H9 (cell line): ENCODE measurements around the gene DFFB. TPM values are rescaled to one million over a fixed set of nuclear protein-coding genes. Genes with fewer than 3 reads are reported as not detected.

Experiments
- DNase-seq: peaks from one replicate; pipeline ENCODE4 v3.0.0-alpha.2; 2017
- H2AFZ ChIP-seq: one replicate; pipeline ENCODE4 v1.6.1; 2013; ENCODE audit warnings: mild to moderate bottlenecking, low read length, control low read depth, moderate library complexity
- H2AK5ac ChIP-seq: 2 replicates; pipeline ENCODE4 v1.6.1; 2013; ENCODE audit warnings: low read length, control low read depth, mixed read lengths; ENCODE audit not compliant: insufficient read length
- H2BK120ac ChIP-seq: one replicate; pipeline ENCODE4 v1.6.1; 2013; ENCODE audit warnings: low read depth, mild to moderate bottlenecking, low read length, control low read depth, inconsistent platforms; ENCODE audit not compliant: poor library complexity, severe bottlenecking
- H2BK12ac ChIP-seq: 2 replicates; pipeline ENCODE4 v1.6.1; 2013; ENCODE audit warnings: low read length, control low read depth, mixed read lengths, low read depth; ENCODE audit not compliant: insufficient read length
- H2BK15ac ChIP-seq: 2 replicates; pipeline ENCODE4 v1.6.1; 2013; ENCODE audit warnings: low read depth, low read length, control low read depth
- H2BK20ac ChIP-seq: one replicate; pipeline ENCODE4 v1.6.1; 2013; ENCODE audit warnings: low read depth, mild to moderate bottlenecking, low read length, control low read depth, inconsistent platforms; ENCODE audit not compliant: poor library complexity, severe bottlenecking
- H2BK5ac ChIP-seq: 2 replicates; pipeline ENCODE4 v1.6.1; 2013; ENCODE audit warnings: low read length, control low read depth, mixed read lengths; ENCODE audit not compliant: insufficient read length
- H3K14ac ChIP-seq: 2 replicates; pipeline ENCODE4 v1.6.1; 2013; ENCODE audit warnings: low read length, control low read depth; ENCODE audit not compliant: insufficient read depth
- H3K18ac ChIP-seq: 2 replicates; pipeline ENCODE4 v1.6.1; 2013; ENCODE audit warnings: low read depth, mild to moderate bottlenecking, mixed read lengths, low read length, control low read depth; ENCODE audit not compliant: insufficient read length
- H3K23ac ChIP-seq: 2 replicates; pipeline ENCODE4 v1.6.1; 2013; ENCODE audit warnings: low read length, control low read depth, mixed read lengths, low read depth; ENCODE audit not compliant: insufficient read length
- H3K23me2 ChIP-seq: 2 replicates; pipeline ENCODE4 v1.6.1; 2013; ENCODE audit warnings: low read depth, mild to moderate bottlenecking, mixed read lengths, low read length, control low read depth; ENCODE audit not compliant: insufficient read length, poor library complexity, severe bottlenecking
- H3K27ac ChIP-seq: 2 replicates; pipeline ENCODE4 v1.5.1; 2013; ENCODE audit warnings: low read length, control low read depth, mixed read lengths, low read depth; ENCODE audit not compliant: insufficient read length
- H3K27me3 ChIP-seq: 2 replicates; pipeline ENCODE4 v1.6.1; 2013; ENCODE audit warnings: low read length, control low read depth, inconsistent platforms; ENCODE audit not compliant: insufficient read depth
- H3K4ac ChIP-seq: 2 replicates; pipeline ENCODE4 v1.6.1; 2013; ENCODE audit warnings: low read depth, mild to moderate bottlenecking, control low read depth, inconsistent platforms, low read length, moderate library complexity
- H3K4me1 ChIP-seq: 2 replicates; pipeline ENCODE4 v1.6.1; 2013; ENCODE audit warnings: low read length, control low read depth, inconsistent platforms; ENCODE audit not compliant: insufficient read depth
- H3K4me2 ChIP-seq: 2 replicates; pipeline ENCODE4 v1.6.1; 2013; ENCODE audit warnings: low read length, control low read depth, mixed read lengths; ENCODE audit not compliant: insufficient read length, insufficient read depth
- H3K56ac ChIP-seq: 2 replicates; pipeline ENCODE4 v1.6.1; 2013; ENCODE audit warnings: low read depth, mild to moderate bottlenecking, mixed read lengths, low read length, control low read depth; ENCODE audit not compliant: insufficient read length
- H3K79me1 ChIP-seq: 2 replicates; pipeline ENCODE4 v1.6.1; 2013; ENCODE audit warnings: low read depth, mild to moderate bottlenecking, moderate library complexity, low read length, control low read depth, inconsistent platforms; ENCODE audit not compliant: insufficient read depth, poor library complexity, severe bottlenecking
- H3K79me2 ChIP-seq: 2 replicates; pipeline ENCODE4 v1.6.1; 2013; ENCODE audit warnings: low read length, control low read depth, inconsistent platforms; ENCODE audit not compliant: insufficient read depth
- H3K9ac ChIP-seq: 2 replicates; pipeline ENCODE4 v1.6.1; 2013; ENCODE audit warnings: low read length, control low read depth, mixed read lengths; ENCODE audit not compliant: insufficient read length; ENCODE audit errors: extremely low read depth
- H3K9me3 ChIP-seq: one replicate; pipeline ENCODE4 v1.6.1; 2013; ENCODE audit warnings: low read depth, low read length, inconsistent platforms; ENCODE audit not compliant: control insufficient read depth
- H3T11ph ChIP-seq: one replicate; pipeline ENCODE4 v1.6.1; 2013; ENCODE audit warnings: mild to moderate bottlenecking, low read length, control low read depth, inconsistent platforms
- H4K20me1 ChIP-seq: one replicate; pipeline ENCODE4 v1.6.1; 2013; ENCODE audit not compliant: control insufficient read depth, insufficient read length, insufficient read depth
- H4K5ac ChIP-seq: 2 replicates; pipeline ENCODE4 v1.6.1; 2013; ENCODE audit warnings: low read depth, mild to moderate bottlenecking, mixed read lengths, low read length, control low read depth; ENCODE audit not compliant: insufficient read length
- H4K8ac ChIP-seq: replicated peaks from 2 replicates; pipeline ENCODE4 v1.6.1; 2013; ENCODE audit warnings: low read length, control low read depth, mixed read lengths, low read depth; ENCODE audit not compliant: insufficient read length
- H4K91ac ChIP-seq: 2 replicates; pipeline ENCODE4 v1.6.1; 2013; ENCODE audit warnings: low read depth, mild to moderate bottlenecking, moderate library complexity, mixed read lengths, low read length, control low read depth; ENCODE audit not compliant: insufficient read length
- H3K27ac Mint-ChIP-seq, 3 experiments: 2 replicates in 2 of 3; 3 replicates in 1 of 3; pipeline ENCODE4 v1.8.0; 2020 to 2021; ENCODE audit warnings: mixed read lengths in 3 of 3, mild to moderate bottlenecking in 1 of 3, moderate library complexity in 1 of 3
- H3K27me3 Mint-ChIP-seq: 2 replicates; pipeline ENCODE4 v1.8.0; 2021; ENCODE audit warnings: low read depth, mild to moderate bottlenecking, moderate library complexity, mixed read lengths
- H3K36me3 Mint-ChIP-seq, 3 experiments: 2 replicates in 2 of 3; 3 replicates in 1 of 3; pipeline ENCODE4 v1.8.0; 2020 to 2021; ENCODE audit warnings: low read depth in 3 of 3, mixed read lengths in 3 of 3; ENCODE audit not compliant: insufficient read depth in 1 of 3
- H3K4me1 Mint-ChIP-seq, 2 experiments: 2 replicates each; pipeline ENCODE4 v1.8.0; 2020; ENCODE audit warnings: mixed read lengths in 2 of 2
- H3K4me3 Mint-ChIP-seq, 2 experiments: 2 replicates in 1 of 2; 3 replicates in 1 of 2; pipeline ENCODE4 v1.8.0; 2020 to 2021; ENCODE audit warnings: mild to moderate bottlenecking in 2 of 2, mixed read lengths in 2 of 2, moderate library complexity in 1 of 2
- H3K9me3 Mint-ChIP-seq, 2 experiments: 2 replicates in 1 of 2; 3 replicates in 1 of 2; pipeline ENCODE4 v1.8.0; 2020; ENCODE audit warnings: mild to moderate bottlenecking in 2 of 2, mixed read lengths in 2 of 2, moderate library complexity in 1 of 2
- CTCF ChIP-seq: fragments of 200-600 bp; sonication (generic); conservative IDR thresholded peaks from 3 replicates; pipeline ENCODE4 v1.8.0; 2021; ENCODE audit warnings: antibody characterized with exemption, mild to moderate bottlenecking
- WGBS: extraction: QIAGEN DNeasy Blood & Tissue Kit; methylation state at CpG from one replicate; pipeline ENCODE4 v1.1.7; 2013; ENCODE audit warnings: missing lambda C conversion rate, low lambda C conversion rate, mixed read lengths; ENCODE audit not compliant: insufficient read length; ENCODE audit errors: extremely low coverage; 5-methylcytosine and 5-hydroxymethylcytosine counted together
- total RNA-seq: library from RNA; stranded (reverse); gene quantifications from 2 replicates; pipeline ENCODE4 v1.2.1, GENCODE V29; 2021

The DFFB gene
- total RNA-seq, 1 experiment from 2014 or later: 9.7 TPM

DNA sequence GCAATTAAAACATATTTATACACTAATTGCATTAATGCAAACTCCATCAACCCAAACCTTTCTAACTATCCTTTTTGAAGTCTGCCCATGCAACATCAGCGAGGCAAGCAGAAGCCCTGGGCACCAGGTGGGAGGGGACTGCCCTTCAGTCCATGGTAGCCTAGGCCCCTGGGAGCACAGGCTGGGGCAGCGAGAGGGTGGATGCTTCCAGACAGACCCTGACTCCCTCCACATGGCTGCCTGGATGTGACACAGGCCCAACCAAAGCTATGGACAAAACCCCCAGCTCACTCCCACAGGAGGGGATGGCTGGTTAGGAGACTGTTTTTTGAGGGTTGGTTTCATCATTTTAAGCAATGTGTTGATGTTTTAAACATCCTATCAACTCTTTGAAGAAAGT lies 43.2 kb upstream of the DFFB start:
- Mint-ChIP-seq H3K27me3 (peaks cover 7% of the 10 kb centered on the region), H3K27ac (no peak overlapping the region), H3K9me3 (peaks cover 0 to 6% of the 10 kb centered on the region in 2 experiments; a peak in 3 of 5 replicates), H3K4me1 (peaks cover 6 to 7% of the 10 kb centered on the region in 2 experiments), H3K36me3 (peaks cover 0 to 4% (median 2%) of the 10 kb centered on the region in 3 experiments; a peak in 5 of 7 replicates), H3K4me3 (no peak overlapping the region)
- H3K79me2 ChIP-seq: no peaks in the 10 kb centered on the region
- H3K56ac ChIP-seq: no peak overlapping the region
- H2BK15ac ChIP-seq: no peak overlapping the region
- no peak overlapping the region for H3K23ac ChIP-seq
- H3K23me2 ChIP-seq: no peaks in the 10 kb centered on the region
- H3K79me1 ChIP-seq: no peaks in the 10 kb centered on the region
- no peak overlapping the region for H3K9ac ChIP-seq
- no peak overlapping the region for H3K27ac ChIP-seq
- no peak overlapping the region for H3T11ph ChIP-seq
- H2BK20ac ChIP-seq: no peak overlapping the region
- no peak overlapping the region for H3K14ac ChIP-seq
- H3K27me3 ChIP-seq: no peaks in the 10 kb centered on the region
- no peak overlapping the region for H2BK120ac ChIP-seq
- no peak overlapping the region for H2BK12ac ChIP-seq
- no peak for DNase-seq
- no peaks in the 10 kb centered on the region for H3K9me3 ChIP-seq
- no peak overlapping the region for H3K18ac ChIP-seq
- H4K20me1 ChIP-seq: no peaks in the 10 kb centered on the region
- no peak for TF ChIP-seq CTCF
- WGBS: no CpG with 5 or more reads among the region's 2 CpGs
- H4K91ac ChIP-seq: no peak overlapping the region
- H3K4ac ChIP-seq: no peak overlapping the region
- no peak overlapping the region for H2BK5ac ChIP-seq
- H2AFZ ChIP-seq: no peak overlapping the region
- no peak overlapping the region for H3K4me2 ChIP-seq
- no peak overlapping the region for H2AK5ac ChIP-seq
- no peak overlapping the region for H4K8ac ChIP-seq
- no peaks in the 10 kb centered on the region for H3K4me1 ChIP-seq
- no peak overlapping the region for H4K5ac ChIP-seq
